Parathyroid adenoma (tissue), 2 donors: ENCODE data around the gene C4orf46.

Experiments used
- H2AFZ ChIP-seq: fragments of 300-600 bp; sonication (generic); one replicate; pipeline ENCODE4 v1.7.0; 2017; ENCODE audit warnings: antibody characterized with exemption, mild to moderate bottlenecking
- H3K27ac ChIP-seq: fragments of 300-600 bp; sonication (generic); one replicate; pipeline ENCODE4 v1.7.0; 2017
- H3K27me3 ChIP-seq: fragments of 300-600 bp; sonication (generic); one replicate; pipeline ENCODE4 v1.7.0; 2017; ENCODE audit warnings: low read length; ENCODE audit not compliant: control insufficient read depth, insufficient read depth
- H3K36me3 ChIP-seq: fragments of 300-600 bp; sonication (generic); one replicate; pipeline ENCODE4 v1.7.0; 2017; ENCODE audit warnings: low read length; ENCODE audit not compliant: control insufficient read depth, insufficient read depth
- H3K4me1 ChIP-seq: fragments of 300-600 bp; sonication (generic); one replicate; pipeline ENCODE4 v1.7.0; 2017; ENCODE audit warnings: control low read depth
- H3K4me2 ChIP-seq: fragments of 300-600 bp; sonication (generic); one replicate; pipeline ENCODE4 v1.7.0; 2017; ENCODE audit warnings: low read length
- H3K4me3 ChIP-seq: fragments of 300-600 bp; sonication (generic); one replicate; pipeline ENCODE4 v1.7.0; 2017; ENCODE audit warnings: low read depth, low read length
- H3K79me2 ChIP-seq: fragments of 300-600 bp; sonication (generic); one replicate; pipeline ENCODE4 v1.7.0; 2017; ENCODE audit warnings: control low read depth
- H3K9ac ChIP-seq: fragments of 300-600 bp; sonication (generic); one replicate; pipeline ENCODE4 v1.7.0; 2017; ENCODE audit warnings: mild to moderate bottlenecking
- H3K9me3 ChIP-seq: fragments of 300-600 bp; sonication (generic); one replicate; pipeline ENCODE4 v1.7.0; 2017; ENCODE audit warnings: low read length; ENCODE audit not compliant: control insufficient read depth
- TF ChIP-seq, protein P1 (sequence below): fragments of 300-600 bp; sonication (generic); IDR thresholded peaks from one replicate; pipeline ENCODE4 v1.7.0; 2017; ENCODE audit warnings: antibody characterized with exemption, mild to moderate bottlenecking
- donor health status: primary hyperparathyroidism.

The C4orf46 gene

DNA sequence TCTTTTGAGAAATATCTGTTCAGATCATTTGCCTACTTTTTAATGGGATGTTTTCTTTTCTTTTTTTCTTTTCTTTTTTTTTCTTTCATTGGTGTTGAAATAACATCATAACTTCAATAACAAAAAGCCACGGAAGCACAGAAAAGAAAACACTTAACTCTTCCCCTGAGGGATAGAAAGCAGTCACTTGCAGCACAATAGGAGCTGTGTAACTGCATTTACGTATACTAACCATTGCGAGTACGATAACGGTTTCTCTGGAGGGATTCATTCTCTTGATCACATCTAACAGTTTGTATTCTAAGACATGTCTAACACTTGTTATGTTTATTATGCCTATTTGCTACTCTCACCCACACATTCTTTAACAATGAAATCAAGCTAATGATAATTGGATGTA, 27.3 kb downstream of the C4orf46 start:
- Histone ChIP-seq H3K27ac (no peak overlapping the region), H2AFZ (no peak overlapping the region), H3K4me3 (no peak overlapping the region), H3K27me3 (no peaks in the 10 kb centered on the region), H3K4me2 (no peak overlapping the region), H3K79me2 (no peaks in the 10 kb centered on the region), H3K9ac (no peak overlapping the region), H3K4me1 (no peaks in the 10 kb centered on the region), H3K9me3 (no peaks in the 10 kb centered on the region), H3K36me3 (no peaks in the 10 kb centered on the region)
- TF ChIP-seq, protein P1, sequence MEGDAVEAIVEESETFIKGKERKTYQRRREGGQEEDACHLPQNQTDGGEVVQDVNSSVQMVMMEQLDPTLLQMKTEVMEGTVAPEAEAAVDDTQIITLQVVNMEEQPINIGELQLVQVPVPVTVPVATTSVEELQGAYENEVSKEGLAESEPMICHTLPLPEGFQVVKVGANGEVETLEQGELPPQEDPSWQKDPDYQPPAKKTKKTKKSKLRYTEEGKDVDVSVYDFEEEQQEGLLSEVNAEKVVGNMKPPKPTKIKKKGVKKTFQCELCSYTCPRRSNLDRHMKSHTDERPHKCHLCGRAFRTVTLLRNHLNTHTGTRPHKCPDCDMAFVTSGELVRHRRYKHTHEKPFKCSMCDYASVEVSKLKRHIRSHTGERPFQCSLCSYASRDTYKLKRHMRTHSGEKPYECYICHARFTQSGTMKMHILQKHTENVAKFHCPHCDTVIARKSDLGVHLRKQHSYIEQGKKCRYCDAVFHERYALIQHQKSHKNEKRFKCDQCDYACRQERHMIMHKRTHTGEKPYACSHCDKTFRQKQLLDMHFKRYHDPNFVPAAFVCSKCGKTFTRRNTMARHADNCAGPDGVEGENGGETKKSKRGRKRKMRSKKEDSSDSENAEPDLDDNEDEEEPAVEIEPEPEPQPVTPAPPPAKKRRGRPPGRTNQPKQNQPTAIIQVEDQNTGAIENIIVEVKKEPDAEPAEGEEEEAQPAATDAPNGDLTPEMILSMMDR, result no peak

DNA sequence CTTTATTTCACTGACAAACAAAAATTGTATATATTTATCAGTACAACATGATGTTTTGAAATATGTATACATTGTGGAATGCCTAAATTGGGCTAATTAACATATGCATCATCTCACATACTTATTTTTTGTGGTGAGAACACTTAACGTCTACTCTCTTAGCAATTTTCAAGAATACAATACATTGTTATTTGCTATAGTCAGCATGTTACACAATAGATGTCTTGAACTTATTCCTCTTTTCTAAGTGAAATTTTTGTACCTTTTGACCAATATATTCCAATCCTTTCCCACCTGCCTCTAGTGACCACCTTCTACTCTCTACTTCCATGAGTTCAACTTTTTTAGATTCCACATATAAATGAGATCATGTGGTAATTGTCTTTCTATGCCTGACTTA, 35.1 kb downstream of the C4orf46 start:
- Histone ChIP-seq H3K4me1 (no peaks in the 10 kb centered on the region), H3K9me3 (no peaks in the 10 kb centered on the region), H3K36me3 (no peaks in the 10 kb centered on the region), H2AFZ (no peak overlapping the region), H3K4me3 (no peak overlapping the region), H3K79me2 (no peaks in the 10 kb centered on the region), H3K9ac (no peak overlapping the region), H3K4me2 (no peak overlapping the region), H3K27ac (no peak overlapping the region), H3K27me3 (no peaks in the 10 kb centered on the region)
- TF ChIP-seq, protein P1, result no peak

DNA sequence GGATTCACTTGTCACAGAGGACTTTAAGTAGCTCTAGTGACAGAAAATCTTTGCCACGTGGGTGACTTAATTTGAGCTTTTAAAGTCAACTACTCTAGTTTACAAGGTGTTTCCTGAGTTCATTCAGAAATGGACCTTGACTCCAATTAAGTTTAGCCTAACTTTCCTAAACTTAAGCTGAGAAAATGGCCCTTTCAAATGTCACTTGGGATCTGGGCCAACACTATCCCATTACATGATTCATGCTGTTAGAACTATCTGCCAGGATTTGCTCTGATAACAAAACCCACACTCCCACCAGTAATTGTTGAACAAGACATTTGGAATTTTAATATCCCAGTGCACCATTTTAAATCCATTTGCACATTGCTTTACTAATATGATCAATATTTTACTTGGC, 40.8 kb downstream of the C4orf46 start:
- no peaks in the 10 kb centered on the region for H3K27me3 ChIP-seq
- no peak overlapping the region for H2AFZ ChIP-seq
- H3K79me2 ChIP-seq, result no peaks in the 10 kb centered on the region
- H3K36me3 ChIP-seq, result no peaks in the 10 kb centered on the region
- TF ChIP-seq, protein P1, result no peak
- no peaks in the 10 kb centered on the region for H3K4me1 ChIP-seq
- H3K9ac ChIP-seq, result no peak overlapping the region
- no peak overlapping the region for H3K27ac ChIP-seq
- H3K4me3 ChIP-seq, result no peak overlapping the region
- no peaks in the 10 kb centered on the region for H3K9me3 ChIP-seq
- H3K4me2 ChIP-seq, result no peak overlapping the region

DNA sequence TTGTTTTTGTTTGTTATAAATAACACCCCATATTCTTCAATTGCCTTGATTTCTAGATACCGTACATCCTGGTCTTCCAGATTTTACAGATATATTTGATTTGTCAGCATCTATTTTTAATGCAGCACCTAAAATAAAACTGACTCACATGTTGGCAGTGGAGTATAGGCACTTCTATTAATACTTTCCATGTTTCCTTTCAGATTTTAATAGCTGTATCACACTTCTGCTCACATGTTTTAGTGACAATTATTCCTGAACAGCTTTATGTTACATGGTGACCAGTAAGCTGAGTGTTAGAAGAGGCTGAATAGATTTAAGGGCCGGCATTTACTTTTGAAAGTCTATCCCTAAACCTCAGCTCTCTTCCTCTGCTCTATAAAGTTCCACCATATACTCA, 46.1 kb downstream of the C4orf46 start:
- Histone ChIP-seq H3K36me3 (no peaks in the 10 kb centered on the region), H3K9me3 (no peaks in the 10 kb centered on the region), H3K4me2 (no peak overlapping the region), H3K4me3 (no peak overlapping the region), H3K9ac (no peak overlapping the region), H3K4me1 (no peaks in the 10 kb centered on the region), H3K27ac (no peak overlapping the region), H2AFZ (no peak overlapping the region), H3K27me3 (no peaks in the 10 kb centered on the region), H3K79me2 (no peaks in the 10 kb centered on the region)
- TF ChIP-seq, protein P1, result no peak

DNA sequence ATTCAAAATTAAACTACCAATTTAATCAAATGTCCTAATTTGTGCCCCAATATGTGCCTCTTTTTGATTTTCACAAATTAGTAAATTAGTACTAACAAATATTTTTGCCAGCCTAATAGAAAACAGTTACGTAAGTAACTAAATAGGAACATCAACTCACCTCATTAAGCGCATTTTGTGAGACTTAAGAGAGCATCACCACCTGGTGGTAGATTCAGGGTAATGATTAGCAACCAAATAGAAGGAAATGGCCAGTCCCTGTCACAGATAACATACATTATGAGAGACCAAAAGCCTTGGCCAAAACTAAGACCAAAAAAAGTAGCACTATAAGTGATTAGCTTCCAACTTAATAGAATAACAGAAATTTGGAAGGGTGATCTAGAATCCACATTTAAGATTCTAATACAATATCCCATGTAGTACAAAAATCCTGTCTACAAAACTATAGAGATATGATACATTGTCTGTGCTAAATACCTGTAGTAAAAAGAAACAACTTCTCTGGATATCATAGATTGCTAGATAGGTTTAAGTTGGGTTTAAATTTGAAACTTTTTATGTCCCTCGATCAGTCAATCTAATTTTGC, 46.7 kb downstream of the C4orf46 start:
- H3K4me2 ChIP-seq, result no peak overlapping the region
- no peaks in the 10 kb centered on the region for H3K4me1 ChIP-seq
- no peak overlapping the region for H3K27ac ChIP-seq
- no peaks in the 10 kb centered on the region for H3K36me3 ChIP-seq
- no peak overlapping the region for H2AFZ ChIP-seq
- H3K9me3 ChIP-seq, result no peaks in the 10 kb centered on the region
- no peak overlapping the region for H3K4me3 ChIP-seq
- no peaks in the 10 kb centered on the region for H3K79me2 ChIP-seq
- H3K27me3 ChIP-seq, result no peaks in the 10 kb centered on the region
- no peak overlapping the region for H3K9ac ChIP-seq
- TF ChIP-seq, protein P1, result peak; percentile 37
